SJSA1 (cell line): ENCODE data around the gene P2RY4. TPM values are rescaled to one million over a fixed set of nuclear protein-coding genes. Genes with fewer than 3 reads are reported as not detected.
"Not testable (repeated sequence)": the region's sequence is repeated elsewhere in the genome, so short reads cannot be mapped to it uniquely, and the experiment has no call there.

Experiments
- DNase-seq, 2 experiments: peaks; one replicate each; pipeline ENCODE4 v3.0.0-alpha.2; 2015 to 2020; ENCODE audit warnings: low spot score in 2 of 2, low read depth in 1 of 2
- H3K27ac ChIP-seq: fragments of 250-450 bp; sonication (Bioruptor Pico); 2 replicates; pipeline ENCODE4 v1.5.1; 2020; ENCODE audit warnings: mild to moderate bottlenecking, moderate library complexity
- H3K27me3 ChIP-seq: fragments of 250-450 bp; sonication (Bioruptor Pico); replicated peaks from 2 replicates; pipeline ENCODE4 v1.5.1; 2020; ENCODE audit warnings: mild to moderate bottlenecking, moderate library complexity
- H3K36me3 ChIP-seq: fragments of 250-450 bp; sonication (Bioruptor Pico); 2 replicates; pipeline ENCODE4 v1.5.1; 2020; ENCODE audit warnings: mild to moderate bottlenecking
- H3K4me1 ChIP-seq: fragments of 250-450 bp; sonication (Bioruptor Pico); replicated peaks from 2 replicates; pipeline ENCODE4 v1.6.1; 2021; ENCODE audit warnings: mild to moderate bottlenecking
- H3K4me3 ChIP-seq: fragments of 250-450 bp; sonication (Bioruptor Pico); 2 replicates; pipeline ENCODE4 v1.5.1; 2020; ENCODE audit warnings: mild to moderate bottlenecking
- H3K9me3 ChIP-seq: fragments of 250-450 bp; sonication (Bioruptor Pico); replicated peaks from 2 replicates; pipeline ENCODE4 v1.5.1; 2020; ENCODE audit warnings: mild to moderate bottlenecking
- total RNA-seq: library from RNA; depleted of rRNA; stranded (reverse); fragments of >200 nt; shearing (Covaris generic); gene quantifications from 2 replicates; pipeline ENCODE4 v1.2.3, GENCODE V29; 2014

P2RY4 gene
- total RNA-seq, 1 experiment from 2014 or later: not detected

DNA sequence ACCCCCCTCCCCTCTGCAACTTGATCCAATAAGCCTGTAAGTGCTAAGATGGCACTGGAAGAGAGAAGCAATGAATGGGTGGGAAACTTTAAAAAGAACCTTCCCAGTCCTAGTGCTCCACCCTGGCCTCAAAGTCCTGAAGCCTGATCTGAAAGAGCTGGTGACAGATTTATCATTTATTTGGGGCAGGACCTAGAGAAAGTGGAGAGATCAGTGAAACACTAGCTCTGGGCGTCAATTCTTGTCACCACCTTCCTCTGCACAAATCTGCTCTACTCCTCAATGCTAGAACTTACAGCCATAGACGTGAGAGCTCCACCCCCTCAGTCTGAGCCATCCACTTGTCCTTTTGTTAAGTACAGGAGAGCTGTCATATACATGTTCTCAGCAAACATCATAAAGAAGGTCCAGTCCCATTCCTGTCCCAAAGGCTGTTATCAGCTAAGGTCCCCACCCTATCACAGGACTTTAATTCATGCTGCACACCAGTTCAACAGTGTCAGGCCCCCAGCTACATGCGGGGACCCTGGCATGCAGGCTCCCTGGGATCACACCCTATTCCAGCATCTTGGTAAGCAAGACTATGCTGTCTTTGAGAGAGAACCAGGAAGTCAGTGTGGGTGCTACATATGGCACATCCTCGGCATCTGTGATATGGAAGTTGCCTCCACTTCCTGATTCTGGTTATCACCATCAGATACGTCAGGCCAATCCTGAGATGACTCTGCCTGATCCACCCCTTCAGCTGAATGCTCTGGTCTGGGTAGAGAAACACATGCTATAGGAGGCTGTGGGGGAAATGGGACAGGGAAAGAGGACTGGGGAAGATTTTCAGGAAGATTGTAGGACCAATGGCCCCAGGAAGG is 2.3 kb downstream of the P2RY4 start:
- DNase-seq: no peak
- Histone ChIP-seq H3K27me3 (no peaks in the 10 kb centered on the region), H3K36me3 (no peaks in the 10 kb centered on the region), H3K9me3 (no peaks in the 10 kb centered on the region), H3K4me3 (no peak overlapping the region), H3K27ac (no peak overlapping the region), H3K4me1 (no peaks in the 10 kb centered on the region)

DNA sequence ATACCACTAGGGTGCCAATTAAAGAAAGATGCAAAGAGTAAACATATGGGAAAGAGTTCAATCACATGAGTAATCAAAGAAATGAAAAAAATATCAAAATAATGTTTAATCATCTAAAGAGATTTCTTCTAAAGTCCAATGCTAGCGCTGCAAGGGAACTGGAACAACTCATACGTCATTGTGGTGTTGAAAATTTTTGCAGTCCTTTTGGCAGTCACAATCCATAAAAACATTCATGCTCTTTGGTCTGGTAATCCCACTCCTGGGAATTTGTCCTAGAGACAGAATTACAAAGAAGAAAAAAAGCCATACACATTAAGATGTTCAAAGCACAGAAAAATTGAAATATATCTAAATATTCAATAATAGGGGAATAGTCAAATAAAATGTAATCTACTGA is 4.6 kb downstream of the P2RY4 start:
- Histone ChIP-seq H3K27ac (no peak overlapping the region), H3K9me3 (no peaks in the 10 kb centered on the region), H3K27me3 (no peaks in the 10 kb centered on the region), H3K4me3 (no peak overlapping the region), H3K4me1 (no peaks in the 10 kb centered on the region), H3K36me3 (no peaks in the 10 kb centered on the region)
- no peak for DNase-seq

DNA sequence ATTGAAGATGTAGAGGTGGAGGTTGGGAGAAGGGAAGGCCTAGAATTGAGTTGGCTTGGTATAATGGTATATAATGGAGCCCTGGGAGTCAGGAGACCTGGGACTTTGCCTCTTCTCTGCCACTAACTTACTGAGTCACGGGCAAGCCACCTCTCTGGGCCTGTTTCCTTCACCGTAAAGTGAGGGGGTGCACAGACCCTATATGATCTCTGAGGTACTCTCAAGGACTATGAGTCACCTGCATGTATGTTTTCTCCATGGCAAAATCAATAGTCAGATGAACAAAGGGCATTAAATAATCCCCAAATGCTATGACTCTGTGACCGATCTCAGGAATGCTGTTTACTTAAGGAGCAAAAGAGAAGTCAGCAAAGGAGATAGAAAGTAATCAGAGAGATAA is 5.1 kb downstream of the P2RY4 start:
- no peaks in the 10 kb centered on the region for H3K27me3 ChIP-seq
- no peak for DNase-seq
- no peaks in the 10 kb centered on the region for H3K9me3 ChIP-seq
- H3K27ac ChIP-seq: no peak overlapping the region
- H3K36me3 ChIP-seq: no peaks in the 10 kb centered on the region
- no peak overlapping the region for H3K4me3 ChIP-seq
- H3K4me1 ChIP-seq: no peaks in the 10 kb centered on the region

DNA sequence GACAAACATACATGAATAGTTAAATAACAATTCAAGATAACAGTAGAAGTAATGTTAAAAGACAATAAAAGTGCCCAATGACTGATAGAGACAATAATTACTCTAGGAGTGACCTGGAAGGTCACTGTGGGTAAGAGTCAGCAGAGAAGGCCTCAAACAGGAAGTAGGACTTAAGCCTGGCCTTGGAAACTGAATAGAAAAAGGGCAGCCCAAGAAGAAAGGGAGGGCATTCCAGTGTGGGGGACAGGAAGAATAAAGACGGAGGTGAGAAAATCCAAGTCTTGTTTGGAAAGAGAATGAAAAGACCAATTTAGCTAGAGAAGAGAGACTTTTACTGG is 6.0 kb downstream of the P2RY4 start:
- Histone ChIP-seq H3K4me3 (no peak overlapping the region), H3K36me3 (no peaks in the 10 kb centered on the region), H3K4me1 (no peaks in the 10 kb centered on the region), H3K27ac (no peak overlapping the region), H3K9me3 (no peaks in the 10 kb centered on the region), H3K27me3 (no peaks in the 10 kb centered on the region)
- DNase-seq: no peak

DNA sequence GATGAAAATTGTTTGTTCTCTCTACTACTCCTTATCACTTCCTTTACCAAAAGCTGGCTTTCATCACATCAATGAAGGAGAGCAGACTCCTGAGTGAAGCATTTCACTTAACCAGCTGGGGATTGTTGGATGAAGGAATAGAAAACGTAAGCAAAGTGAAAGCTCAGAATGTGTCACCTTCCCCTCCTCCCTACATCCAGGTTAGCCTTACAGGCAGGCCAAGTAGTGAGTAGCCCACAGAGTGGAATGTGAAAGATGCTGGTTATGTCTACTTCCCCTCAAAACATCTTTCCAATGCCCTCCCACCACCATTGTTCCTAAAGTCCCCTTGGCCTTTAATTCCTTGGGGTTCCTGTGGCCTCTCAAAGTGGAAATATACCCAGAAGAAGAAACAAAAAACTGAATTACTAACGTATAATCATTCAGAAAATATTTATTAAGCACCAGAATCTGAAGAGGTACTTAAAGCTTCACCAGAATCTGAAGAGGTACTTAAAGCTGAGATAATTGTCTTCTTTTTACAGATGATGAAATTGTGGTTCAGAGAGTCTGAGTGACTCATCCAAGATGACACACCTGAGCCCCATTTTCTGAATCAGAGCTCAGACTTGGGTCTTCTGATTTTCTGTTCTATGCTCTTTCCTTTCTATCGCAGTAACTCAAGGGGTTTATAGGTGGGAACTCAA is 6.5 kb downstream of the P2RY4 start:
- Histone ChIP-seq H3K27me3 (no peaks in the 10 kb centered on the region), H3K4me1 (no peaks in the 10 kb centered on the region), H3K9me3 (no peaks in the 10 kb centered on the region), H3K36me3 (no peaks in the 10 kb centered on the region), H3K4me3 (no peak overlapping the region), H3K27ac (no peak overlapping the region)
- no peak for DNase-seq

DNA sequence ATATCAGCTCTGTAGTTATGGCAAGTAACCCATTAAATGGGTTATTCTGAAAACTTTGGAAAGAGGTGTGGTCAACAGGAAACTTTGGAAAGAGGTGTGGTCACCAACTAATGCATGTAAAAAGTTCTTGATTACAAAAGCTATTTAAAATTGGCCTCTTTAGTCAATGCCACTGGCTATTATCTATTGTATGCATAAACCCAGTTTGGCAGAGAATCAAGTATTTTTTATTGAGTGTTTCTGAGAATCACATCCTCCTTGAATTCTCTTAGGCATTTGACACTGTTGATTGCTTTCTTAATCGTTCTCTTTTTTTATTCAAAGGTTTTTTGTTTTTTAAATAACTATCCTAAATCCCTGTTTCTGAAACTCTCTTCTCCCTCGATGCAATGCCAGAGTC is 7.5 kb downstream of the P2RY4 start:
- H3K27me3 ChIP-seq: no peaks in the 10 kb centered on the region
- H3K4me3 ChIP-seq: no peak overlapping the region
- H3K36me3 ChIP-seq: no peaks in the 10 kb centered on the region
- no peak for DNase-seq
- no peak overlapping the region for H3K27ac ChIP-seq
- H3K4me1 ChIP-seq: no peaks in the 10 kb centered on the region
- H3K9me3 ChIP-seq: no peaks in the 10 kb centered on the region

DNA sequence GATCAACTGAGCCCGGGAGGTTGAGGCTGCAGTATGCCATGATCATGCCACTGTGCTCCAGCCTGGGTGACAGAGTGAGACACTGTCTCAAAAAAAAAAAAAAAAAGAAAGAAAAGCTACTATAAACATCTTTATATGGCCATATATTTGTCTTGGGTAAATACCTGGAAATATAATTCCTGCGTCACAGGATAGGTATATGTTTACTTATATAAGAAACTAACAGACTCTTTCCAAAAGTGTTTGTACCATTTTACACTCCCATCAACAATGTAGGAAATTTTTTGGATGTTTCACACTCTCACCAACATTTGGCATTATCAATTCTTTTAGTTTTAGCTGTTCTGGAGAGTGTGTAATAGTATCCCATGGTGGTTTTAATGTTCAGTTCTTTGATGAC is 12.8 kb downstream of the P2RY4 start:
- Histone ChIP-seq H3K4me1 (no peaks in the 10 kb centered on the region), H3K9me3 (no peaks in the 10 kb centered on the region), H3K36me3 (no peaks in the 10 kb centered on the region), H3K27ac (no peak overlapping the region), H3K4me3 (no peak overlapping the region), H3K27me3 (no peaks in the 10 kb centered on the region)
- DNase-seq: no peak

DNA sequence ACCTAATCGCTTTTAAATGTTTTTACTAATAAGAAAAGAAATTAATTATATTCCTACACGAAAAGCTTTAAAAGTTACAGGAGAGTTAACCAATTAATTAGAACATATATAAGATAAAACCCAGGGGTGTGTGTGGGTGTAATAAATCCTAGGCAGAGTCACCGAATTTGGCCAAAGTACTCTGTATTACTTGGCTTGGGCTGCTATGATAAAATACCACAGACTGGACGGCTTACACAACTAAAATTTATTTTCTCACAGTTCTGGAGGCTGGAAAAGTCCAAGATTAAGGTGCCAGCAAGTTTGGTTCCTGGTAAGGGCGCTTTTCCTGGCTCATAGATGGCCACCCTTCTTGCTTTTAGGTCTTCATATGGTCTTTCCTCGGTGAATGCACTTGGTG is 15.1 kb downstream of the P2RY4 start:
- Histone ChIP-seq H3K4me1 (no peaks in the 10 kb centered on the region), H3K4me3 (no peak overlapping the region), H3K9me3 (no peaks in the 10 kb centered on the region), H3K27ac (no peak overlapping the region), H3K27me3 (no peaks in the 10 kb centered on the region), H3K36me3 (no peaks in the 10 kb centered on the region)
- no peak for DNase-seq

DNA sequence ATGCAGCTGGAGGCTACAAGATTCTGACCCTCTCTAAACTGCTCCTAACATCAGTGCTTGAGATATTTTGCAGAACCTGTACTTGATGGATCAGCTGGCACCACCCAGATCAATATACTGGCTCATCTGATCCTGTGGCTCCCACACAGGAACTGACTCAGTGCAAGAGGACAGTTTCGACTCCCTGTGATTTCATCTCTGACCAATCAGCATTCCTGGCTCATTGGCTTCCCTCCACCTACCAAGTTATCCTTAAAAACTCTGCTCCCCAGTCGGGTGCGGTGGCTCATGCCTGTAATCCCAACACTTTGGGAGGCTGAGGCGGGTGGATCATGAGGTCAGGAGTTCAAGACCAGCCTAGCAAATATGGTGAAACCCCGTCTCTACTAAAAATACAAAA is 16.4 kb downstream of the P2RY4 start:
- not testable (repeated sequence) for H3K27ac ChIP-seq, H3K9me3 ChIP-seq, H3K27me3 ChIP-seq, H3K4me1 ChIP-seq, H3K36me3 ChIP-seq, H3K4me3 ChIP-seq, DNase-seq

DNA sequence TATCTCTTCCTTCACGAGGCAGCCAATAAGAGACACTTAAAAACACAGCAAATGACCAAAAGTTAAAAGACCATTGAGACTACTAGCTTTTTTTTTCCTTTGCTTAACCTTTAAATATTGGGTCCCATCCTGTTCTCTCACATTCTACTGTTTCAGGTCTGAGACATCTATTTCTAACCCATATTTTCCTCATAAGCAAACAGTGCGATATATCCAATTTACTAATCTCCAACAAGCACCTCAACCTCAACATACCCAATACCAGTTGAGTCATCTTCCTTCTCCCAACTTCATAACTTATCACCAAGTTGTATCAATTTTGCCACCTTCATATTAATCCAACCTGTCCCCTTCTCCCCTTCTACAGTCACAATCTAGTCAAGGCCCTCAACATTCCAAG is 18.5 kb downstream of the P2RY4 start:
- Histone ChIP-seq H3K27ac (no peak overlapping the region), H3K9me3 (no peaks in the 10 kb centered on the region), H3K36me3 (no peaks in the 10 kb centered on the region), H3K4me1 (no peaks in the 10 kb centered on the region), H3K4me3 (no peak overlapping the region), H3K27me3 (no peaks in the 10 kb centered on the region)
- DNase-seq: no peak

DNA sequence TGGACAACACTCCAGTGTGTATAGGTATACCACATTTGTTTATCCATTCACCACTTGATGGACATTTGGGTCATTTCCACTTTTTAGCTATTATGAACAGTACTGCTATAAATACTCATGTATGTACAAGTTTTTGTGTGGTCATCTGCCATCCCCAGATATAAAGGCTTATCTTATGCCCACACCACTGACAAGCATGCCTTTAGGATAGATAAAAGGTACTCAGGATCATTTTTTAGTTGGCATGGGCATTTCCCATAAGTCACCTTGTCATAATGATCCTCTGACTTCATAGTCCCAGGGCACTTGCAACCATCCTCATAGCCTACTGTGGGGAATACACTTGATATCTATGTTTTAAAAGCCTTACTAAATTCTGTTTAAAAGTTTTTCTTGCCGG is 19.3 kb downstream of the P2RY4 start:
- Histone ChIP-seq H3K36me3 (no peaks in the 10 kb centered on the region), H3K4me1 (no peaks in the 10 kb centered on the region), H3K4me3 (no peak overlapping the region), H3K27ac (no peak overlapping the region), H3K27me3 (no peaks in the 10 kb centered on the region), H3K9me3 (no peaks in the 10 kb centered on the region)
- no peak for DNase-seq

DNA sequence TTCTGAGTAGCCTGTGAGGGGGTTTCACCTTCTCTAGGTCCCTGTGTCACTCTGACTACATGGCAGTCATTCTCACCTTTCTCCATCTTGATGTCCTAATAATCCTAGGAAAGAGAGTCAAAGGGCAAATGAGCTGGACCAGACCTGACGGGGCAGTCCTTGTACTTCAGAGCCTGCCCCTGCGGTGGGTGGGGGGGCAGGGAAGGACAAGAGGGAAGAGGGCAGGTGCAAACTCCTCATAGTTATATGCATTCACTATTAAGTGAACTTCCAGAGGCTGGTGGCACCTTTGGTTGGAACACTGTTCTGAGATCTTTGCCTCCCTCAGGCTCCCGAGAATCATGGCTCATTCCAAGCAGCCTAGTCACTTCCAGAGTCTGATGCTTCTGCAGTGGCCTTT is 25.6 kb downstream of the P2RY4 start, which contains the start of gene AWAT1:
AWAT1 (plus strand) TSS at position 301 of the 400 bp plus-strand sequence; CDS start at position 342, 41 bp downstream.
- Histone ChIP-seq H3K4me3 (no peak within 1 kb of the TSS), H3K27me3 (no peaks in the 10 kb centered on the region), H3K4me1 (no peaks in the 10 kb centered on the region), H3K27ac (no peak within 1 kb of the TSS), H3K36me3 (no peaks in the 10 kb centered on the region), H3K9me3 (no peaks in the 10 kb centered on the region)
- no peak for DNase-seq

DNA sequence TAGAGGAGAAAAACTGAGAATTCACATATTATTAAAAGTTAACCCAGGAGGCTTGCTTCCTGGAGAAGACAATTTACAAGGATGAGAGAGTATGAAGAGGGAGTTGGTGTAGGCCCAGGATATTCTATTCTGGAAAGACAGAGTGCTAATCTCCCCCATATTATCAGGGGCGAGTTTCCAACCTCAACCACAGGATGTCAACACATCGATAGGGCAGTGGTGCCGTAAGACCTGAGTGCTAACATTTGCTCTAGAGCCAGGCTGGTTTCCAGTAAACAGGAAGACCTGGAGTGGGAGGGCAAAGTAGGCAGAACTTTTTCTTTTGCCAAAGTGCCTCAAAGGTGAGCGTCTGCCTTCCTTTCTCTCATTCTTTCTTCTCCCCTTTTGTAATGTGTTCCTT is 28.3 kb downstream of the P2RY4 start:
- no peaks in the 10 kb centered on the region for H3K36me3 ChIP-seq
- no peaks in the 10 kb centered on the region for H3K9me3 ChIP-seq
- DNase-seq: no peak
- no peak overlapping the region for H3K4me3 ChIP-seq
- H3K4me1 ChIP-seq: no peaks in the 10 kb centered on the region
- no peaks in the 10 kb centered on the region for H3K27me3 ChIP-seq
- H3K27ac ChIP-seq: no peak overlapping the region

DNA sequence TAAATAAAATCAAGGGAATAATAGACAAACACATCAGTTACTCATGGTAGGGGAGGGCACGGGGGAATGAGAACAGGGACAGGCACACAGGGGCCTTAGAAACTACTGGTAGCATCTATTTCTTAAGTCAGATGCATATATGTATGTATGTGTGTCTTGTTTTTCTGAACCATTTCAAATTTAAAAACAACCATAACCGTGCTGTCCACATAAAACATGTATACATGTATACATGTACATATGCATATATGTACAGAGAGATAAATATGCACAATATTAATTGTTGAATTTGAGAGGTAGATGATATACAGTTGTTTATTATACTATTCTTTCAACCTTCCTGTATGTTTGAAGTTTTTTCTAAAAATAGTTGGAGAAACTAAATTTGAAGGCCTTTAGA is 33.3 kb downstream of the P2RY4 start:
- Histone ChIP-seq H3K4me1 (no peaks in the 10 kb centered on the region), H3K4me3 (no peak overlapping the region), H3K9me3 (no peaks in the 10 kb centered on the region), H3K27ac (no peak overlapping the region), H3K27me3 (no peaks in the 10 kb centered on the region), H3K36me3 (no peaks in the 10 kb centered on the region)
- no peak for DNase-seq
